HL-60/S4 treated with phorbol 12-myristate 13-acetate at 8.2 ng/mL for 4 days and 3 days (cell line): ENCODE measurements around the gene LAMA3.

Source experiments
- in situ Hi-C: fragments of 300-500 bp; cut with MboI; formaldehyde crosslinking; loops from 2 replicates; pipeline ENCODE4 v1.15.0; 2022; ENCODE audit warnings: low sequenced_read_pairs

The LAMA3 gene

DNA sequence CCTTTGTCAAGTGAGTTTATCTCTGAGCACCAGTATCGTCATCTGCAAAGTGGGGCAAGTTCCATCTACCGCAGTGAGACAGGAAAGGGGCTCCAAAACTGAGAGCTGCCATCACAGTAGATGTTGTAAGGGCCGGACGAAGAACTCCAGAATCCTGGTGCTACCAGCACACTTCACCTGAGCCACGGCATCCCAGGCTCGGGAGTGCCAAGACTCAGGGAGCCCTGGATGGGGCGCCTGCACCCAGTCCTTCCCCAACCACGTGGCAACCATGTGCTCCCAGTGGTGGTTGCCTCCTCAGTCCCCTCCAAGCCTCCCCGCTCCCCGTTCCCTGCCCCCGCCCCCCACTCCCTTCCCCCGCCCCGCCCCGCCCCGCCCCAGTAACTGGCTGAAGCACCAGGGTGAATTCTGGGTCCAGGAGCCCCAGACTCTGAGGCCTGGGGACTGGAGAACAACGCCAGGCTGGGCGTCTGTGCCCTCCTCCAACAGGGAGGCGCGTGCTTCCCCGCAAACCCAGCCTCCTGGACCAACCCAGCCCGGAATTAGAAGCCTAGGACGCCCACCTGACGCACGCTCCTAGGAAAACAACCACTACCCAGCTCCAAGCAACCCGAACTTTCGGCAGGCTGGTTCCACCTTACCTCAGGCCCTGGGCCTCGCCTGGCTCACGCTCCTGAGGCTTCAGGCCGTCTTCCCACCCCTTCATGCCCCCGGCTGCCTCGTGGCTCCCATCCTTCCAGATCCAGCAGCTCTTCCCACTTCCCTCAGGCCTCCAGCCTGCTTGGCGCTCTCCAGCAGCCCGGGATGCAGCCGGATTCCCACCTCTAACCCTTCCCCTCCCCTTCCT is 67.6 kb downstream of the LAMA3 start:
- in situ Hi-C loops, result no loop called here

DNA sequence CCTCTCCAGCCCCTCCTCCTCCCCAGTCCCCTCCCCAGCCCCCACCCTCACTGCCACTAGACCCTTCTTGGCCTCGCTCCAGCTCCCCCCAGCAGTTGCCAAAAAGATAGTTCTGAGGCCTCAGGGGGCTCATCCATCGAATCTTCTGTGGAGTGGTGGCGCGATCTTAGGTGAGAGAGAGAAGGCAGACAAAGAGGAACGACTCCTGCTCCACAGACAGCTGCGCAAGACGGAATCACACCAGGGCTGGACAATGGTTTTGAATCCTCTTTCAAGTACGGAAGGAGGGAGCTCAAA is 68.1 kb downstream of the LAMA3 start:
- in situ Hi-C loops, result no loop called here

DNA sequence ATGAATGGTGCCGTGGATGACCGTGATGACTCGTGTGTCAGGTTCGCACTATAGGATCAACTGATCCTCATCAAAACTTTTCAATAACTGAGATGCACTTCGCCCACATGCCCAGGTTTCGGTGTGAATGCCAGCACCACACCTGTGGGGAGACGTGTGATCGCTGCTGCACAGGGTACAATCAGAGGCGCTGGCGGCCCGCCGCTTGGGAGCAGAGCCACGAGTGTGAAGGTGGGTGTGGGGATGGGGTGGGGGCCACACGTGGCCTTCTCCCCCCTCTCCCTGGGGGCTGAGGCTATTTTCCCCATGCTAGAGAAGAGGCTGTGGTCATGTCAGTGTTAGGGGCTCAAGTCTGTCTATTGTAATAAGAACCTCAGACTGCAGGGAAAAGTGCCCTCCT is 69.0 kb downstream of the LAMA3 start:
- in situ Hi-C loops, result no loop called here

DNA sequence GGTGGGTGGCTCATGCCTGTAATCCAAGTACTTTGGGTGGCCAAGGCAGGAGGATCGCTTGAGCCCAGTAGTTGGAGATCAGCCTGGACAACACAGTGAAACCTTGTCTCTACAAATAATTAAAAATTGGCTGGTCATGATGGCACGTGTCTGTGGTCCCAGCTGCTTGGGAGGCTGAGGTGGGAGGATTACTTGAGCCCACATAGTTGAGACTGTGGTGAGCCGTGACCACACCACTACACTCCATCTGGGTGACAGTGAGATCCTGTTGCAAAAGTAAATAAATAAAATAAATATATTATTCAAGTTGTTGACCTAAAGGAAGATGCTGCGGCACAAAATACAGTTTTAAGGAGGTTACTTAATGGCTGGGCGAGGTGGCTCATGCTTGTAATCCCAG is 72.7 kb downstream of the LAMA3 start:
- in situ Hi-C loops, result no loop called here

DNA sequence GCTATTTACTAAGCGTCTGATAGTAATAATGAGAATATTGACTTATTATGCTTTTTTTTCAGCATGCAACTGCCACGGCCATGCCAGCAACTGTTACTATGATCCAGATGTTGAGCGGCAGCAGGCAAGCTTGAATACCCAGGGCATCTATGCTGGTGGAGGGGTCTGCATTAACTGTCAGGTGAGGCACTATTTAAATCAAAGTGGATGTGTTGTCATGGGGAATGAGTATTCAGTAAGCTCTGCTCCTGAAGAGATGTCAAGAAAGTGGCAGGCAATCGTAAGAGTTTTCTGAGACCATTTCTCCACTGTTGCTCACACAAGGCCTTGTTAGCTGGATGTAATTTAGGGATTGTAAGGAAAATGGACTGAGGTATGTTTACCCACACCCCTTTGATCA is 74.1 kb downstream of the LAMA3 start:
- in situ Hi-C loops, result no loop called here

DNA sequence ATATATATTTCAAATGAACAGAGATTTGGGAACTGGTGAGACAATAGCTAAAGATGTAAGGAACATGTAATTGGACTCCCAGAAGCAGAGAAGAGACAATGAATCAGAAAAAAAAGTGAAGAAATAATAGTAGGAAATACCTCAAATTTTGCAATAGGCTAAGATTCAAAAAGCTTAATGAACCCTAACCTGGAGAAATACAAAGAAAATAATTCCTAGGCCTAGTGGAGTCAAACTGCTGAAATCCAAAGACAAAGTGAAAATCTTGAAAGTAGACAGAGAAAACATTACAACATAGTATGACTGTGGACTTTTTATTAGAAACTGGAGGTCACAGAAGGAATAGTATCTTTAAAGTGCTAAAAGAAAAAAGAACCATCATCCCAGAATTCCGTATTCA is 76.7 kb downstream of the LAMA3 start:
- in situ Hi-C loops, result no loop called here

DNA sequence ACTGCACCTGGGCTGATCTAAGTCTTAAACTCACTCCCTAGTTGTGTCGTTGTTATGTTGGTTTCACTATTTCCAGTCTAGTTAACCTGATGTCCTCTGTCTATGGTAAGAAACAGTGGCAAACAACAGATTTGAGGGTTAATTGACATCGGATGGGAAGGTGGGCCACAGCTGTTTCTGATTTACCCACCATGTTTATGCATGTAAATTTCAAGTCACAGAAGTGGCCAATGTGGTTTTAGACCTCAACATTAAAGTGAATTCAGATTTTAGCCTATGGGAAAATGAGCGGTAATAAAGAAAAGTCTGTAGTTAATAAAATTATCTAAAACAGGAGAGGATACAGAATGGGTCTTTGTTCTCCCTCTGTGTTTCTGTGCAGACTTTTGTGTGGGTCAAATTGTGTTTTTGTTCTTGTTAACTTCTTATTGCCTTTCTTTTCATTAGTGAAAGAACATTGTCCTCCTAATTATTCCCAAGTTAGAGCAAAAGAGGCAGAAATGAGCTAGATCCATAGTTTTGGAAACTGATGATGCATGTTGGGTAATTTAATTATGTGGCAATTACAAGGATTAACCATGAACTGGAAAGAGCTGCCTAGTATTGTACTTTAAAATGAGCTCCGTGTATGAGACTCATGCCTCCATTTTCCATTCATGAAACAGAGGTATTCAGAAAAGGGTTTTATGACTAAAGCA is 83.2 kb downstream of the LAMA3 start:
- in situ Hi-C loops, result no loop called here

DNA sequence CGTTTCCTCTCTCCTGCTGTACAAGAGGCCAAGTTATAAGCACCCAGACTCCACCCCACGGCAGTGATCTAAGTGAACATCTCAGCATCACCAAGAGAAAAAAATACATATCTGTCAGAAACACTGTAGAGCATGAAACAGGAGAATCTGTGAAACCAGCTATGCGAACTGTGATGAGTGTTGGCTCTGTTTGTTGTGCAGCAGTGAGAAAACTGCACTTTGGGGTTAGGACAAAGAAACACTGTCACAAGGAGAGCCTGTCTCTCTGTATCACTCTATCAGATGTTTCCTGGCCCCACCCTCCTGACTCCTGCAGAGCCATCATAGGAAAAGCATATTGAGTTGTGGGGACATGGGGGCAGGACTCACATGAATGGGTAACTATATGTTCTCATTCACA is 87.1 kb downstream of the LAMA3 start:
- in situ Hi-C loops, result no loop called here

DNA sequence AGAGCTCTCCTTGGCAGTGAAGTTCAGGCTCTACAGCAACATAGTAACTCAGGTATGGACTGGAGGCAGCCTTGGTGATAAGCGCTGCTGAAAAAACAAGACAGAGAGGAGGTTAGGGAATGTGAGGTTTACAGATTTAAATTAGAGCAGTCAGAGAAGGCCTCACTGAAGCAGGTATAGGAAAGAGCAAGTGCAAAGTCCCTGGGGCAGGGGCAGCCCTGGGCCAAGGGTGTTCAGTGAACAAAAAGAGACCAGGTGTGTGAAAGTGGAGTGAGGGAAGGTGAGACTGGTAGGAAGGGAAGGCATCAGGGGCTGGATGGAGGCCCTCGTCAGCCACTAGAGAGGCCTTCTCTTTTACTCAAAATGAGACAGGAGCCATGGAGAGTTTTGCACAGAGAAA is 89.6 kb downstream of the LAMA3 start:
- in situ Hi-C loops, result no loop called here

DNA sequence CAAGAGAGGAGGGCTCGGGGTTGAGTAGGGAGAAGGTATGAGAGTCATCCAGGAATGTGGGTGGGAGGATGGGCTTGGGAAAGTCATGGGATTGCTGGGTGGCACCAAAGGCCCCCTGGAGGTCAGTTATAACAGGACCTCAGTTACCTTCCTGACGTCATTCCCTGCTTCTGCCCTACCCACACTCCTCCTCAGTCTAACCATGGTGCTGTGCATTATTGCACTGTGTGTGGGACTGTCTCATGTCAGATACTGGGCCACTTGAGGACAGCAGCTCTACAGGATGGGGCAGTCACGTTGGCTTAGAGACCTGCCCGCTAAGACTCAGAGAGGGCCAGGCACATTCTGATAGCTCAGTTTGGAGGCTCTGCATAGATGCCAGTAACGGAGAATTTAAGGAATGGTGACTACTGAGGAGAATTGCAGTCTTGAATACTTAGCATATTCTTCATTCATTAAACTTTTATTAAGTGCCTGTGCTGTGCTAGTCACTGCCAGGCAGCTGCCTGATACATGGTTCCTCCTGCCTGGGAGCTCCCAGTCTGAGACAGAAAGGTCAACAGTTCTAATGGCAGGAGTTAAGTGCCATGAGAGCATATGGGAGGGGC is 90.5 kb downstream of the LAMA3 start:
- in situ Hi-C loops, result no loop called here

DNA sequence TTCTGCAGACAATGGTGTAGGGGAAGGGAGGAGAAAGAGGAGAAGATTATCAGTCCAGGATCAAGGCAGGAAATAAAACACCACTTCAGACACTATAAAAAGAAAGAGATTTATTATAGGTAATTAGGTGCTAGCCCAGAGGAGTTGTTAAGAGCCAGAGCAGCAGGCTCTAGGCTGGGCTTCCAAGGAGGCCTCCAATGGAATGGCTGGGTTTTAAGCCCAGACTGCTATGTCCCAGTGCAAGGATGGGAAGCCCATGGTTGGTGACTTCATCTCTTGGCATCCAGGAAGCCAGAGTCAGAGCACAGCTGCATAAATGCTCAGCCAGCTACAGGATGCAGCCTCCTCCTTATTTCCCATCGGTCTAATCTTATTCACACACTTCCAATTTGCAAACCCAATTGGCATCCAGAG is 95.6 kb downstream of the LAMA3 start:
- in situ Hi-C loops, result no loop called here

DNA sequence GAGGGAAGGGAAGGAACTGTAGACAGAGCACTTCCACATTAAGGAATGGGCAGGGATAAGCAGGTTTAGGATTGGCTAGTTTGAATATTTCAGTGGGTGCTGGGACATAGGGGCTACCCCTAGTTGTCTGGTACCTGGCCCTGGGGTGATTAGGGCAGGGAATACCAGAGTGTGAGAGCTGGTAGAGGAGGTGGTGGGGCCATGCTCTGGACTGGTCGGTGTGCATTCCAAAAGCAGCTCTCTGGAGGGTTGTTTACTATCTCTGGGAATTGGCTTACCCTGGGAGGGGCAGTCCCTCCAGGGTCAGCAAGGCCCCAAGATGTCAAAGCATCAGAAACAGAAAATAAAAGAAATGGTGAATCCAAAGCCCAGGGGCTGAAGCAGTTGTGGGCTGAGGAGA is 103.8 kb downstream of the LAMA3 start:
- in situ Hi-C loops, result no loop called here

DNA sequence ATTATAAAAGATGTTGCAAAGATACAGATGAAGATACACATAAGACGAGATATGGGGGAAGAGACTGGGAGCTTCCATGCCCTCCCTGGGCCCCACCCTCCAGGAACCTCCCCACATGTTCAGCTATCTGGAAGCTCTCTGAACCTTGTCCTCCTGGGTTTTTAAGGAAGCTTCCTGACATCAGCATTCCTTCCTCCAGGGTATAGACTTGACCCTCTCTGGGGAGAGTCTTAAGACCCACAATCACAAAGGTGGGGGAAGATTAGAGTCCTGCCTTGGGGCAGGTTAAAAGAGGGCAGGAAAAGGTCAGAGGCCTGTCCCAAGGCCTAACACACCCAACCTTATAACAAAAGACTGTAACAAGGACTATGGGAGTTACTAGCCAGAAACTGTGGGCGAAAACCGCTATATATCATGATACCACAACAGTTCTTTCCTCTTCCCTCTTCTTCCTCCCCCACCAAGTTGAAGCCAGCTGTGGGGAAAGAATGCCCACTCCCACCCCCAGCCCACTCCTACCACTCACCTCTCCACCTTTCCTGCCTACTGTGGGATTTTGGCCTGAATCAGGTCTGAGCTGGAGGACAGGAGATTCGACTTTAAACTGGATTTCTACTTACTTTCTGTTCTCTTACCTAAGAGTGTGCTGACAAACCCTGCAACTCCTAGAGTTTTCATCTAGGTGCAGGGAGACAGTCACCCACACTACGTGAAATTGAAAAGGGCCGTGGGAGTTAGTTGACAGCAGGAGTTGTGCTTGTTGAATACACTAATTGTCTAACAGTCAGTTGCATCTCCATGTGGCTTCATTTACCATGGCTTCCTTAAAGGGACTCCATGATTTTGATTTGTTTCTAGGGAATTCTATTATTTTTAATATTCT is 105.0 kb downstream of the LAMA3 start:
- in situ Hi-C loops, result no loop called here

DNA sequence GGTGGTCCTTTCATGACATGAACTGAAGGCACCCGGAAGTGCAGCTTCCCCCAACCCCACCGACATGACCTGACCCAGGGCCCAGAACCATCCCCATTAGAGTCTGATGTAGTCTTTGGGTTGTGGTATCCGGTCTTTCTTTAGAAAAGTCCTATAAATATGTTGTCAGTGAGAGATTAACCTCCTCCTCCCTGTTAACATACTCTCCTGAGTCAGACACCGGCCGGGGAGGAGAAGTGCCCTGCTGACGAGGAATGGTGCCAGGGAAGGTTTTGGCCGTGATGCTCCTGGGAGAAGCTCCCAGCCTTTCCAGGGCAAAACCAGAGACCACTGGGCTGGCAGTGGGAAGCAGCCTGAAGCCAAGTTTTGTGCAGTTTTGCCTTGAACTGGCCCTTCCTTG is 109.0 kb downstream of the LAMA3 start:
- in situ Hi-C loops, result no loop called here

DNA sequence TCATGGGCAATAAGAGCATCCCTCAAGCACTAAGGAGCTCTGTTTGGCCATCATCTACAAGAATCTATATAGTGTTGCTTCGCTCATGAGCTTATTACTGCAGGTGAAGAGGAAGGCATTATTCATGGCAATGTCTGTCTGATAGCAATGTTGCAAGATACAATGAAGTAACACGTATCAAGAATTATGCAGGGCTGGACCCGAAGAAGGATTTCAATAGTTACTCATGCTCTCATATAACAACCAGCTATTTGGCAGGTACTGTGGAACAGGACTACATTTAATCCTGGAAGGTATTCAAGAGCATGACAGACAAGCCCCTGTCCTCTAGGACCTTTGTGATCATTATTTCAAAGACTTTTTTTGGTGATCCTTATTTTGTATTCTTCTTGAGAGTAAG is 109.6 kb downstream of the LAMA3 start:
- in situ Hi-C loops, result no loop called here

DNA sequence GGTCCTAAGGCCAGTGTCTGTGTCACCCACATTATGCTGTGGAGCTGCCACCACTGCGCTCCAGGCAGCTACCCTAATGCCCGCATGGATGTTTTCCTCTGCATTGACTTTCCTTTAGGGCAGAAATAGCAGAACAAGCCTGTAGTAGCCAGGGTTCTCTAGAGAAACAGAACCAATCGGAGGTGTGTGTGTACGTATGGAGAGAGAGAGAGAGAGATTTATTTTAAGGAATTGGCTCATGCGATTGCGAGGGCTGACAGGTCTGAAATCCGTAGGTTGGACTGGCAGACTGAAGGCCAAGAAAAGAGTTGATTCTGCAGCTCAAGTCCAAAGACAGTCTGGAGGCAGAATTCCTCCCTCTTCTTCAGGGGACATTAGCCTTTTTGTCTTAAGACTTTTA is 110.3 kb downstream of the LAMA3 start:
- in situ Hi-C loops, result no loop called here

DNA sequence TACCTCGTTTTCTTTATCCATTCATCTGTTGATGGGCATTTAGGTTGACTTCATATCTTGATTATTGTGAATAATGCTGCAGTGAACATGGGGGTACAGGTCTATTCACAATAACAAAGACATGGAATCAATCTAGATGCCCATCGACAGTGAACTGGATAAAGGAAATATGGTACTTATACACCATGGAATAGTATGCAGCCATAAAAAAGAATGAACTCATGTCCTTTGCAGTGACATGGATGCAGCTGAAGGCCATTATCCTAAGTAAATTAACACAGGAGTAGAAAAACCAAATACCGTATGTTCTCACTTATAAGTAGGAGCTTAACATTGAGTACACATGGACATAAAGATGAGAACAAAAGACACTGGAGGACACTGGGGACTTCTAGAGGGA is 111.6 kb downstream of the LAMA3 start:
- in situ Hi-C loops, result loop anchor here (10.0 kb wide), 1 partner anchor 176 kb away; no protein-coding TSS in a partner anchor

DNA sequence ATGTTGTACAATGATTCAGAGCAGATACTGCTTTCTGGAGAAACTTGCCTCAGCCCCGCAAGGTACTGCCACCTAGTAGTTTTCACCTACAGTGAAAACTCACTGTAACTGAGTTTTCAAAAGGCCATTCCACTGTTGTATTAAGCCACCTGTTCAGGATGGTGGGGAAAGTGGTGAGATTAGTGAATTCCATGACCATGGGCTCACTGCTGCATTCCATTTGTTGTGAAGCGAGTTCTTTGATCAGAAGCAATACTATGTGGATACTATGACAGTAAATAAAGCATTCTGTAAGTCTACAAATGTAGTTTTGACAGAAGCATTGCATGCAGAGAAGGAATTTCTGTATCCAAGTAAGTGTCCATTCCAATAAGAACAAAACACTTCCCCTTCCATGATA is 113.6 kb downstream of the LAMA3 start:
- in situ Hi-C loops, result loop anchor here (10.0 kb wide), 1 partner anchor 178 kb away; no protein-coding TSS in a partner anchor

DNA sequence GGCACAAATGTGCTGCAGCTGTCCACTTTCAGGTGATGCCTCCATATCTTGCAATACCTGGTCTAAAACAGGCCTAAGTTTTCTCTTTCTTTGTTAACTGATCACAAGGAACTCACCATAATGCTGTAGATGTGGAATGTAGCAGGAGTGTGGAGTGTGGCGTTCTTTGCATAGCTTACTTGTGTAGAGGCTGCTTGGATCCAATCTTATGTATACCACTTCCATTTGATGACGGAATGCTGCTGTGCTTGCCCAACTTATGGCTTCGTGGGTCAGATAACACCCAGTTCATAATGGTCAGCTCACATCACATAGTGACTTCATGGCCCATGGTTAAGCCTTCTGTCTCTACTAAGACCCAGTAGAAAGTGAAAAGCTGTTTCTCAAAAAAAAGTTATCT is 114.5 kb downstream of the LAMA3 start:
- in situ Hi-C loops, result loop anchor here (10.0 kb wide), 1 partner anchor 179 kb away; no protein-coding TSS in a partner anchor

DNA sequence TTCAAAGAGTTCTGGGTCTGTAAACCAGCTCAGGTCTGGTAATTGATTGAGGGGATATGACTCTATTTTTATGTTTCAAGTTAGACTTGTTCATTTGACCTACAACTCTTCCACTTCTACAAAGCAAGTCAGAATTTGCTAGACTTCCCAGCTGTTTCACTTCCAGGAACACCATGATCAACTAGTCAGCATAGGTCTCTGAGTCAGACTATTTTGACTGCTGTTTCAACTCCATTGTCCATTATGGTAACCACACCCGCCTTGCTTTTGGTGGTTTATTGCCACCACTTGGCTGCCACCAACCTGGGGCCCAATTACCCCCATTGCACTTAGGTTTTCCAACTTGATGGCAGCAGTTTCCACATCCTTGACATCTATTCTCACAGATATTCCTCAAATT is 116.6 kb downstream of the LAMA3 start:
- in situ Hi-C loops, result loop anchor here (10.0 kb wide), 1 partner anchor 181 kb away; no protein-coding TSS in a partner anchor

DNA sequence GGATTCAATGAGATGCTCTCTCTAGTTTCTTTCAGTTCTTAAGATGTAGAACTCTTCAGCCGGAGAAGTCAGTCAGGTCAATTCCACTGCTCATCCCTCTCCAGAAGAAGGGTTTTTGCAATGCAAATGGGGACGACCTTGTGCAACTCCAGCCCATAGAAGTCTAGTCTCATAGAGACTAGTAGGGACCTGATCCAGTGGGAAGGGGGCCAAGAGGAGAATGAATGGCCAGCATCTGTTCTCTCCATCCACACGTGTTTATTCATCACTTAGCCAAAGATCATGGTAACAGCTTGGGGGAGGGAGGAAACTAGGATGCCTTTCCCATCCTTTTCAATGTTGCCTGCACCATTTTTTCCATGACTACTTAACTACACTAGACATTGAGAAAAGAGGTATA is 120.2 kb downstream of the LAMA3 start:
- in situ Hi-C loops, result loop anchor here (10.0 kb wide), 1 partner anchor 185 kb away; no protein-coding TSS in a partner anchor
